Adrenal gland (tissue), 5 donors: ENCODE results near the gene TEAD3.

Experiments used
- POLR2A ChIP-seq, 2 donors: fragments of 450-650 bp; IDR thresholded peaks; one replicate each; pipeline ENCODE4 v1.6.1; 2017; ENCODE audit warnings: antibody characterized with exemption in 2 of 2, mild to moderate bottlenecking in 2 of 2, moderate library complexity in 1 of 2
- TF ChIP-seq, protein P1 (sequence below), 6 experiments: fragments of 450-650 bp in 4 of 6; fragments of 200-600 bp in 2 of 6; sonication (generic) in 1 of 6; IDR thresholded peaks; 1 replicate in 5 of 6; 2 replicates in 1 of 6; pipeline versions ENCODE4 v1.5.1 to v1.8.0; 2016 to 2021; ENCODE audit warnings: antibody characterized with exemption in 6 of 6, mild to moderate bottlenecking in 2 of 6, moderate library complexity in 1 of 6
- donor health status: DM: no; HTN: no; CAD: no.

DNA sequence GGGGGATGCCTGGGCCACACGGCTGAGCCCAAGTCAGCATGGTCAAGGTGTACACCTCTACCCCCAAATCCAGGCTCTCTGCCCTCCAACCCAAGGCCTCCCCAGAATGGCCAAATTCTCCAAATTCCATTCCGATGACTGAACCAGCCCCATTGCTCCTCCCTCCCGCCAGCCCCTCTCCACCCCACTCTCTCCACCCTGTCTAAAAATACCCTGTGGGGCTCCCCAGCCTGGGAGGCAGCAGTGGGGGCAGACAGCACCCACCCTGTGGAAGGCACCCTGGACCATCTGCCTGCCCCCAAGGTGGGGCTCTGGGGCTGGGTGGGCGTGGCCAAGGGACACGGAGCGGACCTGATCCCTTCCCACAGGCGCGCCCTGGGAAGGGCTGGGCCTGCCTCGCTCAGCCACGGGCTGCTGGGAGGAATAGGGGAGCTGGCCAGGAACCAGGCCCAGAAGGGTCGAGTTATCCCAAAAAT lies 11.4 kb downstream of the TEAD3 start:
- no peak for TF ChIP-seq POLR2A (IDR thresholded peaks at IDR 0.05)
- TF ChIP-seq, protein P1, sequence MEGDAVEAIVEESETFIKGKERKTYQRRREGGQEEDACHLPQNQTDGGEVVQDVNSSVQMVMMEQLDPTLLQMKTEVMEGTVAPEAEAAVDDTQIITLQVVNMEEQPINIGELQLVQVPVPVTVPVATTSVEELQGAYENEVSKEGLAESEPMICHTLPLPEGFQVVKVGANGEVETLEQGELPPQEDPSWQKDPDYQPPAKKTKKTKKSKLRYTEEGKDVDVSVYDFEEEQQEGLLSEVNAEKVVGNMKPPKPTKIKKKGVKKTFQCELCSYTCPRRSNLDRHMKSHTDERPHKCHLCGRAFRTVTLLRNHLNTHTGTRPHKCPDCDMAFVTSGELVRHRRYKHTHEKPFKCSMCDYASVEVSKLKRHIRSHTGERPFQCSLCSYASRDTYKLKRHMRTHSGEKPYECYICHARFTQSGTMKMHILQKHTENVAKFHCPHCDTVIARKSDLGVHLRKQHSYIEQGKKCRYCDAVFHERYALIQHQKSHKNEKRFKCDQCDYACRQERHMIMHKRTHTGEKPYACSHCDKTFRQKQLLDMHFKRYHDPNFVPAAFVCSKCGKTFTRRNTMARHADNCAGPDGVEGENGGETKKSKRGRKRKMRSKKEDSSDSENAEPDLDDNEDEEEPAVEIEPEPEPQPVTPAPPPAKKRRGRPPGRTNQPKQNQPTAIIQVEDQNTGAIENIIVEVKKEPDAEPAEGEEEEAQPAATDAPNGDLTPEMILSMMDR (IDR thresholded peaks at IDR 0.05): no peak
